Loucy (cell line): Measurements from ENCODE around the gene PPP4C.

Experiments
- H2AFZ ChIP-seq: fragments of 200-600 bp; sonication (generic); 2 replicates; pipeline ENCODE4 v1.6.0; 2016; ENCODE audit warnings: antibody characterized with exemption, mild to moderate bottlenecking, low read length, moderate library complexity
- H3F3A ChIP-seq: fragments of 200-600 bp; 2 replicates; pipeline ENCODE4 v1.6.0; 2016; ENCODE audit warnings: antibody characterized with exemption, low read depth, mild to moderate bottlenecking
- H3K27me3 ChIP-seq: fragments of 200-600 bp; sonication (generic); 2 replicates; pipeline ENCODE4 v1.6.1; 2014; ENCODE audit warnings: low read length, mild to moderate bottlenecking; ENCODE audit not compliant: insufficient read depth, poor library complexity, severe bottlenecking
- H3K36me3 ChIP-seq: fragments of 200-600 bp; sonication (generic); 2 replicates; pipeline ENCODE4 v1.6.1; 2016; ENCODE audit warnings: low read length; ENCODE audit not compliant: insufficient read depth
- H3K4me1 ChIP-seq: fragments of 200-600 bp; sonication (generic); 2 replicates; pipeline ENCODE4 v1.5.1; 2014; ENCODE audit warnings: low read length, mild to moderate bottlenecking; ENCODE audit not compliant: insufficient read depth, poor library complexity, severe bottlenecking
- H3K4me2 ChIP-seq: fragments of 200-600 bp; sonication (generic); 2 replicates; pipeline ENCODE4 v1.6.0; 2014; ENCODE audit warnings: antibody characterized with exemption, low read length, low read depth, mild to moderate bottlenecking; ENCODE audit not compliant: poor library complexity, severe bottlenecking
- H3K4me3 ChIP-seq: fragments of 200-600 bp; sonication (generic); 2 replicates; pipeline ENCODE4 v1.5.1; 2014; ENCODE audit warnings: low read length, mild to moderate bottlenecking, mixed read lengths; ENCODE audit not compliant: poor library complexity, severe bottlenecking
- H3K79me2 ChIP-seq: fragments of 200-600 bp; sonication (generic); 2 replicates; pipeline ENCODE4 v1.6.1; 2014; ENCODE audit warnings: low read length; ENCODE audit not compliant: insufficient read depth
- H3K9ac ChIP-seq: fragments of 200-600 bp; sonication (generic); 2 replicates; pipeline ENCODE4 v1.6.0; 2014; ENCODE audit warnings: mild to moderate bottlenecking, low read depth, low read length, moderate library complexity; ENCODE audit not compliant: poor library complexity, severe bottlenecking
- H3K9me2 ChIP-seq: fragments of 200-600 bp; sonication (generic); replicated peaks from 2 replicates; pipeline ENCODE4 v1.6.1; 2016; ENCODE audit warnings: low read depth, low read length, mixed read lengths
- H3K9me3 ChIP-seq: fragments of 200-600 bp; sonication (generic); 2 replicates; pipeline ENCODE4 v1.6.1; 2014; ENCODE audit warnings: mild to moderate bottlenecking, antibody characterized with exemption, low read length, low read depth; ENCODE audit not compliant: insufficient read depth
- H4K20me1 ChIP-seq: fragments of 200-600 bp; sonication (generic); 2 replicates; pipeline ENCODE4 v1.6.0; 2014; ENCODE audit warnings: antibody characterized with exemption, low read length, mild to moderate bottlenecking; ENCODE audit not compliant: insufficient read depth, poor library complexity, severe bottlenecking
- CTCF ChIP-seq: fragments of 200-600 bp; sonication (generic); conservative IDR thresholded peaks from 2 replicates; pipeline ENCODE4 v1.5.1; 2014; ENCODE audit warnings: mild to moderate bottlenecking, antibody characterized with exemption, low read length
- EZH2phosphoT487 ChIP-seq: fragments of 200-600 bp; IDR thresholded peaks from 2 replicates; pipeline ENCODE4 v1.6.1; 2018; ENCODE audit warnings: antibody characterized with exemption, mild to moderate bottlenecking, moderate library complexity, borderline replicate concordance

PPP4C gene

DNA sequence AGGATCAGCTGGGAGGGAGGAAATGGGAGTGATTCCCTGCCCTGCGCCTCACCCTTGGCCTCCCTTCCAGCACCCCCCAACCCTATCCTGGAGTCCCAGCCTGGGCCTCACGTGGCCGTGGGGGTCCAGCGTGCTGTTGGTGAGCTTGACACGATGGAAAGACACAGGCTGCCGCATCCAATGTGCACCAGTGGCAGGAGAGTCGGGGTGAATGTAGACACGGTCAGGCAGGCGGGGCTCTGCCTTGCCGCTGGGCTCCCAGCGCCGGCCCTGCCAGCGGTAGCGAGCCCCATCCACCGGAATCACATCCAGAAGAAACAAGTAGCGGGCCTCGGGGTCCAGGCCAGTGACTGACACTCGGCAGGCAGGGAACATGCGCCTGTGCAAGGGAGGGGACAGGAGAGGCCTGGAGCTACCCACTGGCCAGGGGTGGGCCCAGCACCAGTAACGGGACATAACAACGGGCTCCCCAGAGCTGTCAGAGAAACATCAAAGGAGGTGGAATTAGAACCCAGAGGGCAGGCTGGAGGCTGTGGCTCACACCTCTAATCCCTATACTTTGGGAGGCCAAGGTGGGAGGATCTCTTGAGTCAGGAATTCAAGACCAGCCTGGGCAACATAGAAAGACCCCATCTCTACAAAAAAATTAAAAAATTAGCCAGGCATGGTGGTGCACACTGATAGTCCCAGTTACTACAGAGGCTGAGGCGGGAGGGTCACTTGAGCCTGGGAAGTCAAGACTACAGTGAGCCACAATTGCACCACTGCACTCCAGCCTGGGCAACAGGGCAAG, 13.2 kb downstream of the PPP4C start:
- H3F3A ChIP-seq, result peaks cover 7% of the 10 kb centered on the region; the same call in 1 of the 2 replicates

GRCh38 chr16:30090610-30091331, 15.0 kb downstream of the PPP4C start:
- TF ChIP-seq EZH2phosphoT487, result no peak
- TF ChIP-seq CTCF, result no peak
- Histone ChIP-seq H3K9ac (peak overlapping the region; percentile 66), H3K9me3 (no peaks in the 10 kb centered on the region), H3K4me1 (peaks cover 22% of the 10 kb centered on the region), H2AFZ (no peak overlapping the region), H3K4me2 (peak overlapping the region; percentile 91), H3K4me3 (peak overlapping the region; percentile 82), H3K27me3 (no peaks in the 10 kb centered on the region), H3F3A (peaks cover 7% of the 10 kb centered on the region; the same call in 1 of the 2 replicates), H3K36me3 (peaks cover under 1% of the 10 kb centered on the region; the same call in 1 of the 2 replicates), H4K20me1 (no peaks in the 10 kb centered on the region), H3K9me2 (no peaks in the 10 kb centered on the region), H3K79me2 (no peaks in the 10 kb centered on the region)

More for the DNA sequence above, 13.2 kb downstream of the PPP4C start:
- no peaks in the 10 kb centered on the region for H3K79me2 ChIP-seq
- no peak overlapping the region for H3K9ac ChIP-seq
- no peaks in the 10 kb centered on the region for H3K9me3 ChIP-seq
- no peak overlapping the region for H3K4me2 ChIP-seq
- no peak overlapping the region for H3K4me3 ChIP-seq
- no peak overlapping the region for H2AFZ ChIP-seq
- peaks cover 16% of the 10 kb centered on the region; the same call in 1 of the 2 replicates for H3K36me3 ChIP-seq
- no peaks in the 10 kb centered on the region for H3K9me2 ChIP-seq
- no peak for TF ChIP-seq EZH2phosphoT487
- TF ChIP-seq CTCF, result no peak
- H3K27me3 ChIP-seq, result no peaks in the 10 kb centered on the region
- H4K20me1 ChIP-seq, result no peaks in the 10 kb centered on the region
- H3K4me1 ChIP-seq, result peaks cover 22% of the 10 kb centered on the region

GRCh38 chr16:30091474-30092372, 15.9 kb downstream of the PPP4C start, which contains the start of gene TBX6:
TSS of gene TBX6 (minus strand) at chr16:30091924. CDS start at chr16:30091193, 731 bp downstream.
- peak; percentile 54 for TF ChIP-seq CTCF
- TF ChIP-seq EZH2phosphoT487, result no peak
- H3K4me3 ChIP-seq, result peak within 1 kb of the TSS; percentile 82
- H3F3A ChIP-seq, result peaks cover 7% of the 10 kb centered on the region; the same call in 1 of the 2 replicates
- H3K9me3 ChIP-seq, result no peaks in the 10 kb centered on the region
- peak within 1 kb of the TSS; percentile 97 for H3K9ac ChIP-seq
- H3K4me1 ChIP-seq, result peaks cover 22% of the 10 kb centered on the region
- H3K79me2 ChIP-seq, result no peaks in the 10 kb centered on the region
- H2AFZ ChIP-seq, result peak within 1 kb of the TSS; percentile 82
- H3K36me3 ChIP-seq, result no peaks in the 10 kb centered on the region
- peak within 1 kb of the TSS; percentile 91 for H3K4me2 ChIP-seq
- H4K20me1 ChIP-seq, result no peaks in the 10 kb centered on the region
- H3K27me3 ChIP-seq, result no peaks in the 10 kb centered on the region
- no peaks in the 10 kb centered on the region for H3K9me2 ChIP-seq
